GM23338 (cell line): Measurements from ENCODE around the gene ODAD3. TPM values are rescaled to one million over a fixed set of nuclear protein-coding genes. Genes with fewer than 3 reads are reported as not detected.

Experiments
- ATAC-seq: fragments of 200-7000 bp; cut with Tn5 transposase; 3 replicates; pipeline ENCODE4 v1.9.1; 2020
- DNase-seq: peaks from one replicate; pipeline ENCODE4 v3.0.0-alpha.2; 2015; ENCODE audit warnings: low spot score
- H2AFZ ChIP-seq: fragments of 200-600 bp; sonication (generic); 2 replicates; pipeline ENCODE4 v1.8.0; 2016; ENCODE audit warnings: antibody characterized with exemption, mild to moderate bottlenecking, moderate library complexity
- H3F3A ChIP-seq: fragments of 200-600 bp; sonication (generic); replicated peaks from 2 replicates; pipeline ENCODE4 v1.8.0; 2017; ENCODE audit warnings: antibody characterized with exemption, mixed run types, low read depth
- H3K27ac ChIP-seq: fragments of 200-600 bp; sonication (generic); 2 replicates; pipeline ENCODE4 v1.6.1; 2016; ENCODE audit warnings: low read depth
- H3K27me3 ChIP-seq: fragments of 200-600 bp; sonication (generic); 2 replicates; pipeline ENCODE4 v1.8.0; 2016; ENCODE audit warnings: mild to moderate bottlenecking, mixed run types, moderate library complexity; ENCODE audit not compliant: insufficient read depth
- H3K36me3 ChIP-seq: fragments of 200-600 bp; sonication (generic); 2 replicates; pipeline ENCODE4 v1.8.0; 2016; ENCODE audit warnings: mild to moderate bottlenecking; ENCODE audit not compliant: insufficient read depth
- H3K4me1 ChIP-seq: fragments of 200-600 bp; sonication (generic); 2 replicates; pipeline ENCODE4 v1.8.0; 2016; ENCODE audit warnings: mild to moderate bottlenecking, moderate library complexity; ENCODE audit not compliant: insufficient read depth
- H3K4me2 ChIP-seq: fragments of 200-600 bp; sonication (generic); 2 replicates; pipeline ENCODE4 v1.7.1; 2017; ENCODE audit warnings: mixed run types
- H3K4me3 ChIP-seq: fragments of 200-600 bp; sonication (generic); 2 replicates; pipeline ENCODE4 v1.6.1; 2016; ENCODE audit warnings: mixed run types
- H3K79me2 ChIP-seq: fragments of 200-600 bp; sonication (generic); replicated peaks from 2 replicates; pipeline ENCODE4 v1.8.0; 2017; ENCODE audit warnings: mild to moderate bottlenecking; ENCODE audit not compliant: insufficient read depth
- H3K9me2 ChIP-seq: fragments of 200-600 bp; sonication (generic); 2 replicates; pipeline ENCODE4 v1.8.0; 2017; ENCODE audit not compliant: insufficient read depth
- H4K20me1 ChIP-seq: fragments of 200-600 bp; sonication (generic); replicated peaks from 2 replicates; pipeline ENCODE4 v1.8.0; 2017; ENCODE audit warnings: mild to moderate bottlenecking; ENCODE audit not compliant: insufficient read depth
- H3K27ac Mint-ChIP-seq: 2 replicates; pipeline ENCODE4 v1.8.0; 2020; ENCODE audit warnings: inconsistent platforms, mild to moderate bottlenecking, moderate library complexity, mixed read lengths
- H3K27me3 Mint-ChIP-seq: 3 replicates; pipeline ENCODE4 v1.8.0; 2022; ENCODE audit warnings: low read depth, mild to moderate bottlenecking, moderate library complexity, mixed read lengths, inconsistent platforms; ENCODE audit not compliant: insufficient read depth, poor library complexity
- H3K36me3 Mint-ChIP-seq: 3 replicates; pipeline ENCODE4 v1.8.0; 2021; ENCODE audit warnings: low read depth, mild to moderate bottlenecking, inconsistent platforms, moderate library complexity, mixed read lengths
- H3K4me1 Mint-ChIP-seq: 3 replicates; pipeline ENCODE4 v1.8.0; 2020; ENCODE audit warnings: mild to moderate bottlenecking, inconsistent platforms, mixed read lengths
- H3K4me3 Mint-ChIP-seq: 3 replicates; pipeline ENCODE4 v1.8.0; 2021; ENCODE audit warnings: moderate library complexity, mild to moderate bottlenecking, inconsistent platforms, mixed read lengths
- H3K9me3 Mint-ChIP-seq: 3 replicates; pipeline ENCODE4 v1.8.0; 2020; ENCODE audit warnings: moderate library complexity, mild to moderate bottlenecking, inconsistent platforms, mixed read lengths
- CREB1 ChIP-seq: fragments of 250-450 bp; sonication (Bioruptor Pico); IDR thresholded peaks from 2 replicates; pipeline ENCODE4 v1.5.0; 2020; ENCODE audit warnings: low read depth, mild to moderate bottlenecking, moderate library complexity
- ETS1 ChIP-seq: IDR thresholded peaks from 2 replicates; pipeline ENCODE4 v1.6.1; 2016; ENCODE audit warnings: antibody characterized with exemption
- EZH2 ChIP-seq: fragments of 200-600 bp; sonication (generic); IDR thresholded peaks from one replicate; pipeline ENCODE4 v1.8.0; 2017; ENCODE audit warnings: antibody characterized with exemption, mild to moderate bottlenecking, low read depth; ENCODE audit not compliant: unreplicated experiment
- EZH2phosphoT487 ChIP-seq: fragments of 200-600 bp; sonication (generic); IDR thresholded peaks from one replicate; pipeline ENCODE4 v1.8.1; 2018; ENCODE audit warnings: antibody characterized with exemption; ENCODE audit not compliant: unreplicated experiment
- JUNB ChIP-seq: IDR thresholded peaks from one replicate; pipeline ENCODE4 v1.6.1; 2016; ENCODE audit warnings: antibody characterized with exemption; ENCODE audit not compliant: unreplicated experiment
- NANOG ChIP-seq: IDR thresholded peaks from 2 replicates; pipeline ENCODE4 v1.6.1; 2016; ENCODE audit warnings: antibody characterized with exemption, borderline replicate concordance
- STAT1 ChIP-seq: IDR thresholded peaks from one replicate; pipeline ENCODE4 v1.6.1; 2016; ENCODE audit warnings: antibody characterized with exemption; ENCODE audit not compliant: unreplicated experiment
- ZNF114 ChIP-seq: fragments of 250-450 bp; sonication (Bioruptor Pico); IDR thresholded peaks from 2 replicates; pipeline ENCODE4 v1.5.0; 2020; ENCODE audit warnings: mild to moderate bottlenecking, moderate library complexity
- ZNF331 ChIP-seq: fragments of 250-450 bp; sonication (Bioruptor Pico); IDR thresholded peaks from 2 replicates; pipeline ENCODE4 v1.5.0; 2020; ENCODE audit warnings: low read depth, mild to moderate bottlenecking, moderate library complexity
- polyA plus RNA-seq: library from polyadenylated mRNA; unstranded; fragments of >200 nt; fragmentation: Nextera tagmentation; extraction: Ambion mirVana; gene quantifications from 2 replicates; pipeline ENCODE4 v1.2.1, GENCODE V29; 2016
- total RNA-seq: library from RNA; depleted of rRNA; stranded (reverse); fragments of >200 nt; shearing (Covaris generic); gene quantifications from 2 replicates; pipeline ENCODE4 v1.2.3, GENCODE V29; 2014
- TF ChIP-seq, protein P1 (sequence below): fragments of 250-450 bp; sonication (Bioruptor Pico); IDR thresholded peaks from 2 replicates; pipeline ENCODE4 v1.5.0; 2020; ENCODE audit warnings: mild to moderate bottlenecking, moderate library complexity

ODAD3 gene
- total and polyA plus RNA-seq, 2 experiments from 2014 or later = 1.5 to 6.1 TPM

- H3K27ac Mint-ChIP-seq = 0 out of 2 replicates have a peak overlapping the region, but pooled peaks have one; percentile 52
- DNase-seq = no peak
Measured at GRCh38 chr19:11451327-11451870, 16.5 kb upstream of the ODAD3 start.

More at GRCh38 chr19:11451327-11451870, 16.5 kb upstream of the ODAD3 start:
- Histone ChIP-seq H3K27me3 (no peaks in the 10 kb centered on the region), H2AFZ (no peak overlapping the region), H3K36me3 (no peaks in the 10 kb centered on the region; the same call in 1 of the 2 replicates), H3K9me2 (no peaks in the 10 kb centered on the region), H3K27ac (no peak overlapping the region), H3K4me3 (peak overlapping the region; percentile 12; the same call in 1 of the 2 replicates), H3K4me1 (peaks cover 31% of the 10 kb centered on the region), H3K79me2 (no peaks in the 10 kb centered on the region), H4K20me1 (no peaks in the 10 kb centered on the region), H3F3A (0 out of 2 replicates have a peak, but pooled peaks cover 9% of the 10 kb centered on the region), H3K4me2 (peak overlapping the region; percentile 55)
- Mint-ChIP-seq H3K36me3 (peaks cover 23% of the 10 kb centered on the region), H3K4me3 (no peak overlapping the region), H3K4me1 (peaks cover 25% of the 10 kb centered on the region), H3K9me3 (no peaks in the 10 kb centered on the region; the same call in 2 of the 3 replicates), H3K27me3 (peaks cover 14% of the 10 kb centered on the region)
- ATAC-seq = peak; percentile 7; the same call in 2 of the 3 replicates
- TF ChIP-seq, protein P1, sequence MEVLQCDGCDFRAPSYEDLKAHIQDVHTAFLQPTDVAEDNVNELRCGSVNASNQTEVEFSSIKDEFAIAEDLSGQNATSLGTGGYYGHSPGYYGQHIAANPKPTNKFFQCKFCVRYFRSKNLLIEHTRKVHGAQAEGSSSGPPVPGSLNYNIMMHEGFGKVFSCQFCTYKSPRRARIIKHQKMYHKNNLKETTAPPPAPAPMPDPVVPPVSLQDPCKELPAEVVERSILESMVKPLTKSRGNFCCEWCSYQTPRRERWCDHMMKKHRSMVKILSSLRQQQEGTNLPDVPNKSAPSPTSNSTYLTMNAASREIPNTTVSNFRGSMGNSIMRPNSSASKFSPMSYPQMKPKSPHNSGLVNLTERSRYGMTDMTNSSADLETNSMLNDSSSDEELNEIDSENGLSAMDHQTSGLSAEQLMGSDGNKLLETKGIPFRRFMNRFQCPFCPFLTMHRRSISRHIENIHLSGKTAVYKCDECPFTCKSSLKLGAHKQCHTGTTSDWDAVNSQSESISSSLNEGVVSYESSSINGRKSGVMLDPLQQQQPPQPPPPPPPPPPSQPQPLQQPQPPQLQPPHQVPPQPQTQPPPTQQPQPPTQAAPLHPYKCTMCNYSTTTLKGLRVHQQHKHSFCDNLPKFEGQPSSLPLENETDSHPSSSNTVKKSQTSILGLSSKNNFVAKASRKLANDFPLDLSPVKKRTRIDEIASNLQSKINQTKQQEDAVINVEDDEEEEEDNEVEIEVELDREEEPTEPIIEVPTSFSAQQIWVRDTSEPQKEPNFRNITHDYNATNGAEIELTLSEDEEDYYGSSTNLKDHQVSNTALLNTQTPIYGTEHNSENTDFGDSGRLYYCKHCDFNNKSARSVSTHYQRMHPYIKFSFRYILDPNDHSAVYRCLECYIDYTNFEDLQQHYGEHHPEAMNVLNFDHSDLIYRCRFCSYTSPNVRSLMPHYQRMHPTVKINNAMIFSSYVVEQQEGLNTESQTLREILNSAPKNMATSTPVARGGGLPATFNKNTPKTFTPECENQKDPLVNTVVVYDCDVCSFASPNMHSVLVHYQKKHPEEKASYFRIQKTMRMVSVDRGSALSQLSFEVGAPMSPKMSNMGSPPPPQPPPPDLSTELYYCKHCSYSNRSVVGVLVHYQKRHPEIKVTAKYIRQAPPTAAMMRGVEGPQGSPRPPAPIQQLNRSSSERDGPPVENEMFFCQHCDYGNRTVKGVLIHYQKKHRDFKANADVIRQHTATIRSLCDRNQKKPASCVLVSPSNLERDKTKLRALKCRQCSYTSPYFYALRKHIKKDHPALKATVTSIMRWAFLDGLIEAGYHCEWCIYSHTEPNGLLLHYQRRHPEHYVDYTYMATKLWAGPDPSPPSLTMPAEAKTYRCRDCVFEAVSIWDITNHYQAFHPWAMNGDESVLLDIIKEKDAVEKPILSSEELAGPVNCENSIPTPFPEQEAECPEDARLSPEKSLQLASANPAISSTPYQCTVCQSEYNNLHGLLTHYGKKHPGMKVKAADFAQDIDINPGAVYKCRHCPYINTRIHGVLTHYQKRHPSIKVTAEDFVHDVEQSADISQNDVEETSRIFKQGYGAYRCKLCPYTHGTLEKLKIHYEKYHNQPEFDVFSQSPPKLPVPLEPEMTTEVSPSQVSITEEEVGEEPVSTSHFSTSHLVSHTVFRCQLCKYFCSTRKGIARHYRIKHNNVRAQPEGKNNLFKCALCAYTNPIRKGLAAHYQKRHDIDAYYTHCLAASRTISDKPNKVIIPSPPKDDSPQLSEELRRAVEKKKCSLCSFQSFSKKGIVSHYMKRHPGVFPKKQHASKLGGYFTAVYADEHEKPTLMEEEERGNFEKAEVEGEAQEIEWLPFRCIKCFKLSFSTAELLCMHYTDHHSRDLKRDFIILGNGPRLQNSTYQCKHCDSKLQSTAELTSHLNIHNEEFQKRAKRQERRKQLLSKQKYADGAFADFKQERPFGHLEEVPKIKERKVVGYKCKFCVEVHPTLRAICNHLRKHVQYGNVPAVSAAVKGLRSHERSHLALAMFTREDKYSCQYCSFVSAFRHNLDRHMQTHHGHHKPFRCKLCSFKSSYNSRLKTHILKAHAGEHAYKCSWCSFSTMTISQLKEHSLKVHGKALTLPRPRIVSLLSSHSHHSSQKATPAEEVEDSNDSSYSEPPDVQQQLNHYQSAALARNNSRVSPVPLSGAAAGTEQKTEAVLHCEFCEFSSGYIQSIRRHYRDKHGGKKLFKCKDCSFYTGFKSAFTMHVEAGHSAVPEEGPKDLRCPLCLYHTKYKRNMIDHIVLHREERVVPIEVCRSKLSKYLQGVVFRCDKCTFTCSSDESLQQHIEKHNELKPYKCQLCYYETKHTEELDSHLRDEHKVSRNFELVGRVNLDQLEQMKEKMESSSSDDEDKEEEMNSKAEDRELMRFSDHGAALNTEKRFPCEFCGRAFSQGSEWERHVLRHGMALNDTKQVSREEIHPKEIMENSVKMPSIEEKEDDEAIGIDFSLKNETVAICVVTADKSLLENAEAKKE = no peak
- TF ChIP-seq NANOG (no peak), ETS1 (no peak), CREB1 (CRISPR knock-in tag) (no peak), EZH2 (no peak), JUNB (no peak), ZNF331 (CRISPR knock-in tag) (no peak), EZH2phosphoT487 (no peak), ZNF114 (CRISPR knock-in tag) (no peak), STAT1 (no peak)
